Mononuclear cell (primary cell): ENCODE data around the gene ETV6. TPM values are rescaled to one million over a fixed set of nuclear protein-coding genes. Genes with fewer than 3 reads are reported as not detected.

ENCODE experiments used
- H3K27me3 ChIP-seq: 2 replicates; pipeline ENCODE4 v1.6.0; 2011; ENCODE audit warnings: low read length, control low read depth; ENCODE audit not compliant: insufficient read depth
- H3K4me1 ChIP-seq: 2 replicates; pipeline ENCODE4 v1.5.1; 2011; ENCODE audit warnings: mild to moderate bottlenecking, low read length, control low read depth; ENCODE audit not compliant: insufficient read depth
- H3K4me3 ChIP-seq: 2 replicates; pipeline ENCODE4 v1.5.1; 2011; ENCODE audit warnings: mild to moderate bottlenecking, low read length, moderate library complexity
- H3K9me3 ChIP-seq: 2 replicates; pipeline ENCODE4 v1.5.1; 2011; ENCODE audit warnings: low read depth, mild to moderate bottlenecking, control low read depth, low read length
- total RNA-seq: library from RNA; depleted of rRNA; stranded (reverse); fragments of >200 nt; gene quantifications from one replicate; pipeline ENCODE4 v1.2.3, GENCODE V29; 2012

The ETV6 gene
- total RNA-seq, 1 donor = 19.7 TPM

- Histone ChIP-seq H3K4me1 (peaks cover 75% of the 10 kb centered on the region), H3K27me3 (no peaks in the 10 kb centered on the region), H3K9me3 (no peaks in the 10 kb centered on the region), H3K4me3 (no peak overlapping the region)
Measured at GRCh38 chr12:11654338-11654737, 4.9 kb downstream of the ETV6 start.

- H3K4me3 ChIP-seq = no peak overlapping the region
- no peaks in the 10 kb centered on the region for H3K9me3 ChIP-seq
- no peaks in the 10 kb centered on the region for H3K27me3 ChIP-seq
- H3K4me1 ChIP-seq = peaks cover 80% of the 10 kb centered on the region
Measured at GRCh38 chr12:11654802-11655201, 5.3 kb downstream of the ETV6 start.

- H3K27me3 ChIP-seq = no peaks in the 10 kb centered on the region
- H3K4me1 ChIP-seq = peaks cover 87% of the 10 kb centered on the region
- no peak overlapping the region for H3K4me3 ChIP-seq
- H3K9me3 ChIP-seq = no peaks in the 10 kb centered on the region
Measured at GRCh38 chr12:11655842-11656241, 6.4 kb downstream of the ETV6 start.

GRCh38 chr12:11656550-11656949 lies 7.1 kb downstream of the ETV6 start:
- H3K4me1 ChIP-seq = peaks cover 90% of the 10 kb centered on the region
- H3K9me3 ChIP-seq = no peaks in the 10 kb centered on the region
- no peak overlapping the region for H3K4me3 ChIP-seq
- H3K27me3 ChIP-seq = no peaks in the 10 kb centered on the region

- no peaks in the 10 kb centered on the region for H3K27me3 ChIP-seq
- H3K4me1 ChIP-seq = peaks cover 83% of the 10 kb centered on the region
- H3K9me3 ChIP-seq = no peaks in the 10 kb centered on the region
- H3K4me3 ChIP-seq = no peak overlapping the region
Measured at GRCh38 chr12:11657511-11657910, 8.0 kb downstream of the ETV6 start.

GRCh38 chr12:11658791-11659190 lies 9.3 kb downstream of the ETV6 start:
- Histone ChIP-seq H3K4me1 (peaks cover 81% of the 10 kb centered on the region), H3K9me3 (no peaks in the 10 kb centered on the region), H3K27me3 (no peaks in the 10 kb centered on the region), H3K4me3 (no peak overlapping the region)

- H3K4me1 ChIP-seq = peaks cover 80% of the 10 kb centered on the region
- H3K9me3 ChIP-seq = no peaks in the 10 kb centered on the region
- no peaks in the 10 kb centered on the region for H3K27me3 ChIP-seq
- no peak overlapping the region for H3K4me3 ChIP-seq
Measured at GRCh38 chr12:11660624-11661023, 11.2 kb downstream of the ETV6 start.

- Histone ChIP-seq H3K27me3 (no peaks in the 10 kb centered on the region), H3K4me1 (peaks cover 80% of the 10 kb centered on the region), H3K4me3 (no peak overlapping the region), H3K9me3 (no peaks in the 10 kb centered on the region)
Measured at GRCh38 chr12:11661491-11662089, 12.1 kb downstream of the ETV6 start.

- H3K4me1 ChIP-seq = peaks cover 80% of the 10 kb centered on the region
- H3K27me3 ChIP-seq = no peaks in the 10 kb centered on the region
- H3K4me3 ChIP-seq = no peak overlapping the region
- no peaks in the 10 kb centered on the region for H3K9me3 ChIP-seq
Measured at GRCh38 chr12:11662369-11662768, 12.9 kb downstream of the ETV6 start.

- Histone ChIP-seq H3K9me3 (no peaks in the 10 kb centered on the region), H3K4me3 (no peak overlapping the region), H3K4me1 (peaks cover 80% of the 10 kb centered on the region), H3K27me3 (no peaks in the 10 kb centered on the region)
Measured at GRCh38 chr12:11663130-11663529, 13.7 kb downstream of the ETV6 start.

- no peaks in the 10 kb centered on the region for H3K27me3 ChIP-seq
- no peaks in the 10 kb centered on the region for H3K9me3 ChIP-seq
- H3K4me3 ChIP-seq = no peak overlapping the region
- peaks cover 82% of the 10 kb centered on the region for H3K4me1 ChIP-seq
Measured at GRCh38 chr12:11664101-11664500, 14.6 kb downstream of the ETV6 start.

GRCh38 chr12:11666131-11667050 lies 16.9 kb downstream of the ETV6 start:
- no peak overlapping the region for H3K4me3 ChIP-seq
- no peaks in the 10 kb centered on the region for H3K27me3 ChIP-seq
- peaks cover 75% of the 10 kb centered on the region for H3K4me1 ChIP-seq
- no peaks in the 10 kb centered on the region for H3K9me3 ChIP-seq

GRCh38 chr12:11667171-11667570 lies 17.7 kb downstream of the ETV6 start:
- Histone ChIP-seq H3K4me3 (no peak overlapping the region), H3K9me3 (no peaks in the 10 kb centered on the region), H3K4me1 (peaks cover 82% of the 10 kb centered on the region), H3K27me3 (no peaks in the 10 kb centered on the region)

- no peaks in the 10 kb centered on the region for H3K27me3 ChIP-seq
- no peaks in the 10 kb centered on the region for H3K9me3 ChIP-seq
- H3K4me1 ChIP-seq = peaks cover 86% of the 10 kb centered on the region
- no peak overlapping the region for H3K4me3 ChIP-seq
Measured at GRCh38 chr12:11668611-11669010, 19.1 kb downstream of the ETV6 start.

- H3K9me3 ChIP-seq = no peaks in the 10 kb centered on the region
- H3K4me3 ChIP-seq = no peak overlapping the region
- peaks cover 89% of the 10 kb centered on the region for H3K4me1 ChIP-seq
- H3K27me3 ChIP-seq = no peaks in the 10 kb centered on the region
Measured at GRCh38 chr12:11669348-11669747, 19.9 kb downstream of the ETV6 start.
